ENCODE data around the gene GPC6.

The GPC6 gene

DNA sequence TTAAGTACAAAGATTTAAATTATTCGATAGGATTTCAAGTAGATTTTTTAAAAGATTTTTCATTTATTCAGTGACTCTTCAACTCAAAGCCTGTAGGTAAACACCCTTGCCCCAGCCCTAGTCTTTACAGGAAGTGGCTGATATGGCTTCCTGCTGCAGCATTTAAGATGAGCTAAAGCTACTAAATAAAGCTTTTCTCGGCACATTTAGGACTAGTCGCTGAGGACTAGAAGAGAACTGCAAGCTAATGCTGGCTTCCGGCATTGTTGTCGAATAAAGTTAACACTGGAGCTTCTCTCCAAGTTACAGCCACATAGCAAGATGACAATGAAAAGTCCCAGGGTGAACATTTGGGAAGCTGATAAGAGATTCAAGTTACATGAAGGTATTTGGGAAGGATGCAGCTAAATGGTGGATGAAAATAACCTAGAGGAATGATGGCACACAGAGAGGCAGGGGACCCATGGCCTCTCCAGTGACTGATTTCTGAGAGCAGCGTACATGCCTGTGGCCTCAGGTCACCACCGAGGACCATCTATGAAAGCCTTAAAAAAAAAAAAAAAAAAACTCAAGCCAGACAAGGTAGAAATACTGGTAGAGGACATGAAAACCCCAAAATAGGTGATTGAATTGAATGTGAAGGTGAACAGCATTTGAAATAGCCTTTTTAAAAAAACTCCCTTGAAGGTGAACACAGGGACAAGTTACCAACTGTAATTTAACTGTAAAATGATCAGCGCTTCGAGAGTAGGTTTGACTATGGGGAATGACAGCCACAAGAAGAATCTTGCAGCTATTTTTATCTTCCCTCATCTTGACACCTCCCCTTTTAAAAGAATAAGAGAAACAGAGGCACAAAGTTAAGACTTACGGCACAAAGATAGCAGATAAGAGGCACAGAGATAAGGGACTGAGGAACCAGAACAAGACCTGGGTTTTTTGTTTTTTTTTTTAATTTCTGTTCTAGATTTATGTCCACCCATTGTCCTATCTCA lies 1097.5 kb downstream of the GPC6 start:
- TF ChIP-seq, protein P1, sequence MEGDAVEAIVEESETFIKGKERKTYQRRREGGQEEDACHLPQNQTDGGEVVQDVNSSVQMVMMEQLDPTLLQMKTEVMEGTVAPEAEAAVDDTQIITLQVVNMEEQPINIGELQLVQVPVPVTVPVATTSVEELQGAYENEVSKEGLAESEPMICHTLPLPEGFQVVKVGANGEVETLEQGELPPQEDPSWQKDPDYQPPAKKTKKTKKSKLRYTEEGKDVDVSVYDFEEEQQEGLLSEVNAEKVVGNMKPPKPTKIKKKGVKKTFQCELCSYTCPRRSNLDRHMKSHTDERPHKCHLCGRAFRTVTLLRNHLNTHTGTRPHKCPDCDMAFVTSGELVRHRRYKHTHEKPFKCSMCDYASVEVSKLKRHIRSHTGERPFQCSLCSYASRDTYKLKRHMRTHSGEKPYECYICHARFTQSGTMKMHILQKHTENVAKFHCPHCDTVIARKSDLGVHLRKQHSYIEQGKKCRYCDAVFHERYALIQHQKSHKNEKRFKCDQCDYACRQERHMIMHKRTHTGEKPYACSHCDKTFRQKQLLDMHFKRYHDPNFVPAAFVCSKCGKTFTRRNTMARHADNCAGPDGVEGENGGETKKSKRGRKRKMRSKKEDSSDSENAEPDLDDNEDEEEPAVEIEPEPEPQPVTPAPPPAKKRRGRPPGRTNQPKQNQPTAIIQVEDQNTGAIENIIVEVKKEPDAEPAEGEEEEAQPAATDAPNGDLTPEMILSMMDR (IDR thresholded peaks at IDR 0.05; ENCODE audit: insufficient read depth, low read length, missing control alignments), result no peak
- POLR2A ChIA-PET, result no interaction called here
- CTCF ChIA-PET, result interaction anchor here (1.5 kb wide), 1 partner anchor 12 kb away, joined by 5 read pairs; no protein-coding TSS in a partner anchor
- no peak overlapping the region for H3K4me3 ChIP-seq (ENCODE audit: low read depth, low read length)
- no peak for DNase-seq (ENCODE audit: low read depth, low spot score)

DNA sequence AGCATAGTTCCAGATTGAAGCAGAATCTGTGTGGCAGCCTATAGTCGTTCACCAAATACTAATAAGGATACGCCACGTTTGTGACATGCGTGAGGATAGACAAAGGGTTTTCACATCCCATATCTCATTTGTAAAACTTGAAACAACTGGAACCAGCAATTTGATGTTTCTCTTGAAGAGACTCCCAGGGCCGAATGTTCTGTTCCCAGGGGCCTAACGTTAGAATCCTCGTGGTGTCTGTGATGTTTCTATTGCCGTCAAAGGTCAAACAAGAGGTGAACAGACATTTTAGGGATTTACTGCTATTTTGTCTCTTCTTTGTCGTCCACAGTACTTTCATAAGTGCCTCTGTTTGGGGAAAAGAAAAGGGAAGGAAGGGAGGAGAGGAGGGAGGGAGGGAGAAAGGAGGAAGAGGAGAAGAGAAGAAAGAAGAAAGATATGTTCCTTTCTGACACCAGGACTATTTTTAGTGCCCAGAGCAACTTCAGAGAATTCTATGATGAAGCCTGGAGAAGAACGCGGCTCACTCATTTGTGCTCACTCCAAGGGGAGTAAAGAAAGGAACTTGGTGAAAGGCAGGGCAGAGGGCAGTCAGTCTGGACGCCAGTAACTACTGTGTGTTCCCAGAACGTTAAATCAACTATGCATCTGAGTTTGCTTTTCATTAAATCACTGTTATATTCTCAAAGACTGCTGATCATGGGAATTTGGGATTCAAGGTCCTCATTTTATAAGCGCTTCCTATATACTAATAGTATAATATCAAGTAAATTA lies 1098.3 kb downstream of the GPC6 start:
- DNase-seq (ENCODE audit: low read depth, low spot score), result no peak
- no peak overlapping the region for H3K4me3 ChIP-seq (ENCODE audit: low read depth, low read length)
- ChIA-PET POLR2A (no interaction called here), CTCF (interaction anchor here (0.9 kb wide), 1 partner anchor 8 kb away, joined by 3 read pairs; no protein-coding TSS in a partner anchor)
- TF ChIP-seq, protein P1 (IDR thresholded peaks at IDR 0.05; ENCODE audit: insufficient read depth, low read length, missing control alignments), result no peak

DNA sequence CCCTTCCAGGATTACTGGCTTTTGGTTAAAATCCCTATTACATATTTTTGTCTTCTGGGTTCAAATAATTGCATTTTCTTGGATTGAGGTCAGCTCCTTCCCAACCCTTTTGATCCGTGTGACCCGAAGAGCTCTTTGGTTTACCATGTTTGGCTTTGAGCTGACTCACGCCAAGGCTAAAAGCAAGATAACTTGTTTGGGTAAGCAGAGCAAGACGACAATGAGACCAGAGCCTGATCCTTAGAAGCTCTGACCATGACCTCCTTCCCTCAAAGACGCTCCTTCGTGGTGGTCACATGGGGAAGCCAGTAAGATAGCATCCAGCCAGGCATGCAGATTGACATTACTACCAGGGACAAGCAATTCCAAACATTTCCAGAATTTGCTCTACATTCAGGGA lies 1099.0 kb downstream of the GPC6 start:
- CTCF ChIA-PET, result interaction anchor here (0.9 kb wide), 1 partner anchor 9 kb away, joined by 3 read pairs; no protein-coding TSS in a partner anchor
- POLR2A ChIA-PET, result no interaction called here
- DNase-seq (ENCODE audit: low read depth, low spot score), result no peak
- TF ChIP-seq, protein P1 (IDR thresholded peaks at IDR 0.05; ENCODE audit: insufficient read depth, low read length, missing control alignments), result no peak
- no peak overlapping the region for H3K4me3 ChIP-seq (ENCODE audit: low read depth, low read length)

DNA sequence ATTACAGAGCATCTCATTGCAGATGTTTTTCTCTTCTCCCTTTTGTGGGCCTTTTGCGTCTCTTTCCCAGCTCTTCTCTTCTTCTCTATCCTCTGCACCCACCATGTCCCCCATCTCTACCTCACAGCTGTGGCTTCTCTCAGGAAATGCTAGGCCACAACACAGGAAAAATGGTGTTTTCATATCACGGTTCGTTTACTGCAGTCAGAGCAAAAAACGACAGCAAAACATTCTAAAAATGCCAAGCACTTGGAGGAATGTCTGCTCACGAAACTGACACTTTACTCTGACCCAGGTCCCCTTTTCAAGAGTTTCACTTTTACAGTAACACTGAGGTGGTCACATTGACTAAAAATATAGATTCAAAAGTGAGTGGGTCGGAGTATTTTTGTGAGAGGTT lies 1100.7 kb downstream of the GPC6 start:
- TF ChIP-seq, protein P1 (IDR thresholded peaks at IDR 0.05; ENCODE audit: insufficient read depth, low read length, missing control alignments), result no peak
- POLR2A ChIA-PET, result no interaction called here
- H3K4me3 ChIP-seq (ENCODE audit: low read depth, low read length), result no peak overlapping the region
- no peak for DNase-seq (ENCODE audit: low read depth, low spot score)
- CTCF ChIA-PET, result no interaction called here

DNA sequence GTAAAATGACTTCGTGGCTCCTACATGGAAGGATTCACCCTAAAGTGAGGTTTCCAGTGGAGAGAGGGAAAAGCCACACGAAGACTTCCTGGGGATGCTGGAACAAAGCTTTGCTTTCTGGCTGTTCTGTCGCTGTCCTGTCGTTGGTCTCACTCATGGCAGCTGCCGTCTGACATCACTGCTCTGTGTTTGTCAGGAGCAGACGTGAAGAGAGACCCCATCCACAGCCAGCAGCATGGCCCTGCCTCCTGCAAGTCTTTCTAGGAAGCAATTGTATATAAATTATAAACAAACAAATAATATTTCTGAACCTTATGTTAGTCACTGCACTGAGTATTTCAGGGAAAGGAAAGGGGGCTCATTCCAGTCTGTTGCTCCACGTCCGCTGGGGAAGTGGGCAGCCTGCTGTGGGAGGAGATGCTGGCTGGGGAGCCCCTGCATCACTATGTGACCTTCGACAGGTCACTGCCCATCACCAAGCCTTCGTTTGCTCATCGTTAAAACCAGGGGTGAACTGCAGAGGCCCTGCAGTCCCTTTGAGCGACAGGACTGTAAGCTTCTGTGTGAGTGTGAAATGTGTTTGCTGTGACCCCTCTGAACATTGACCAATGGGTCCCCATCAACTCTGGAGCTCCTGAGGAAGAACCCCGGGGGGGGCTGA lies 1101.9 kb downstream of the GPC6 start:
- POLR2A ChIA-PET, result interaction anchor here (0.9 kb wide), 1 partner anchor 18 kb away, joined by 4 read pairs; no protein-coding TSS in a partner anchor
- DNase-seq (ENCODE audit: low read depth, low spot score), result no peak
- CTCF ChIA-PET, result interaction anchor here (0.7 to 1.1 kb wide), 2 partner anchors 11 to 33 kb away, joined by 3 read pairs; no protein-coding TSS in a partner anchor
- no peak overlapping the region for H3K4me3 ChIP-seq (ENCODE audit: low read depth, low read length)
- TF ChIP-seq, protein P1 (IDR thresholded peaks at IDR 0.05; ENCODE audit: insufficient read depth, low read length, missing control alignments), result no peak

All from AG04449 (cell line).